GM12892 (cell line): ENCODE results near the gene TIGD6.
"Not testable (repeated sequence)": the region's sequence is repeated elsewhere in the genome, so short reads cannot be mapped to it uniquely, and the experiment has no call there.

ENCODE experiments used
- POLR2A ChIP-seq: IDR thresholded peaks from 2 replicates; pipeline ENCODE4 v1.6.1; 2011; ENCODE audit warnings: low read depth, low read length, control low read depth
- POLR2AphosphoS5 ChIP-seq: IDR thresholded peaks from 2 replicates; pipeline ENCODE4 v1.6.1; 2011; ENCODE audit warnings: low read depth, low read length, control low read depth
- TAF1 ChIP-seq: IDR thresholded peaks from 2 replicates; pipeline ENCODE4 v1.6.1; 2011; ENCODE audit warnings: low read depth, mild to moderate bottlenecking, control low read depth, low read length, borderline replicate concordance

DNA sequence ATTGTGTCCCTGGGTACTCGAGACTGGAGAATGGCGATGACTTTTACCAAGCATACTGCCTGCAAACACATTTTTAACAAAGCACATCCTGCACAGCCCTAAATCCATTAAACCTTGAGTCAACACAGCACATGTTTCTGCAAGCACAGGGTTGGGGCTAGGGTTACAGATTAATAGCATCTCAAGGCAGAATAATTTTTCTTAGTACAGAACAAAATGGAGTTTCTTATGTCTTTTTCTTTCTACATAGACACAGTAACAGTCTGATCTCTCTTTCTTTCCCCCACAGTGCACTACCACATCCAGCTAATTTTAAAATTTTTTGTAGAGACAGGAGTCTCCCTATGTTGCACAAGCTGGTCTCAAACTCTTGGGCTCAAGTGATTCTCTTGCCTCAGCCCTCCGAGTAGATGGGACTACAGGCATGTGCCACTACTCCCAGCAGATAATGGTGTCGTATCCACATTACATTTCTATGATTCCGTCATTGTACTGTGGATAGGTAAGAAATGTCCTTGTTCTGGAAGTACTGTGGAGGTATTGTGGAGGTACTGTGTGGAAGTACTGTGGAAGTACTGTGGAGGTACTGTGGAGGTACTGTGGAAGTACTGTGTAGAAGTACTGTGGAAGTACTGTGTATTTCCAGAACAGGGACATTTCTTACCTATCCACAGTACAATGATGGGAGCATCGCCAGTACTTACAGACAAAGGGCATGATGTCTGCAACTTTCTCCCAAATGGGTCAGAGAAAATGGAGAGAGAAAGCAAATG lies 57.1 kb downstream of the TIGD6 start:
- TF ChIP-seq POLR2AphosphoS5, POLR2A, TAF1: not testable (repeated sequence)
